ENCODE data around the gene PTPN1. TPM values are rescaled to one million over a fixed set of nuclear protein-coding genes. Genes with fewer than 3 reads are reported as not detected.

PTPN1 gene
- total RNA-seq, 1 donor from 2014 or later: 78.2 TPM

DNA sequence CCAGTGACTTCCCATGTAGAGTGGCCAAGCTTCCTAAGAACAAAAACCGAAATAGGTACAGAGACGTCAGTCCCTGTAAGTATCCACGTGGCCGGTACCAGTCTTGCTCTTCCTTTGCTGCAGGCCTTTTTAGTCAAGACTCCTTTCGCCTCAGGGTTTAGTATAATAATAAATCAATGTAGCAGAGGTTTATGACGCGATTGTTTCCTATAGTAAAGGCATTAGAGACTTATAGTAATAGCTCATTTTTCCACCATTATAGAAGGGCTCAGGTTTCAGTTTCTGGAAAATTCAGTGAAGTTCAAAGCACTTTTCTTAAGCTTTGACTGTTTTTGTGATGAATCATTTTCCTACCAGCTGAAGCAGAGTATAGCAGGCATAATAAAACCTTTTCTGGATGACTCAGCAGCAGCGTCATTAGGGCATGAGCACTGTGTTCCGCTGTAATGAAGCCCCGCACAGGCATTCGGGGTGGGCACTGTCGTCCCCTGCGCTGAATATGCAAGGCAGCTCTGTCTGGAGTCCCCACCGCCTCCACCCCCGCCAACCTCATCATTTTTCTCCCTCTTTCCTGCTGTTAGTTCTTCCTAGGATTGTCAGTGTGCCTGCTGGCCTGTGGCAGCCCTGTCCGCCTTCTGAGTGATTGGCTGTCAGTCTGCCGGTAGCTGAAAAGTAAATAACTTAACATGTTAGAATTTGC lies 51.3 kb downstream of the PTPN1 start:
- no peaks in the 10 kb centered on the region for H3K9me3 ChIP-seq
- TF ChIP-seq, protein P1, sequence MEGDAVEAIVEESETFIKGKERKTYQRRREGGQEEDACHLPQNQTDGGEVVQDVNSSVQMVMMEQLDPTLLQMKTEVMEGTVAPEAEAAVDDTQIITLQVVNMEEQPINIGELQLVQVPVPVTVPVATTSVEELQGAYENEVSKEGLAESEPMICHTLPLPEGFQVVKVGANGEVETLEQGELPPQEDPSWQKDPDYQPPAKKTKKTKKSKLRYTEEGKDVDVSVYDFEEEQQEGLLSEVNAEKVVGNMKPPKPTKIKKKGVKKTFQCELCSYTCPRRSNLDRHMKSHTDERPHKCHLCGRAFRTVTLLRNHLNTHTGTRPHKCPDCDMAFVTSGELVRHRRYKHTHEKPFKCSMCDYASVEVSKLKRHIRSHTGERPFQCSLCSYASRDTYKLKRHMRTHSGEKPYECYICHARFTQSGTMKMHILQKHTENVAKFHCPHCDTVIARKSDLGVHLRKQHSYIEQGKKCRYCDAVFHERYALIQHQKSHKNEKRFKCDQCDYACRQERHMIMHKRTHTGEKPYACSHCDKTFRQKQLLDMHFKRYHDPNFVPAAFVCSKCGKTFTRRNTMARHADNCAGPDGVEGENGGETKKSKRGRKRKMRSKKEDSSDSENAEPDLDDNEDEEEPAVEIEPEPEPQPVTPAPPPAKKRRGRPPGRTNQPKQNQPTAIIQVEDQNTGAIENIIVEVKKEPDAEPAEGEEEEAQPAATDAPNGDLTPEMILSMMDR (IDR thresholded peaks at IDR 0.05): no peak
- intact Hi-C loops (cut with DNase I): no loop called here
- H3K27ac ChIP-seq: peak overlapping the region; percentile 74
- H3K4me1 ChIP-seq: peaks cover 60% of the 10 kb centered on the region
- DNase-seq: no peak
- no peaks in the 10 kb centered on the region for H3K27me3 ChIP-seq (ENCODE audit: low read depth)
- ATAC-seq: peak; percentile 31 to 46
- H3K4me3 ChIP-seq: no peak overlapping the region
- H3K36me3 ChIP-seq: peaks cover 39% of the 10 kb centered on the region

DNA sequence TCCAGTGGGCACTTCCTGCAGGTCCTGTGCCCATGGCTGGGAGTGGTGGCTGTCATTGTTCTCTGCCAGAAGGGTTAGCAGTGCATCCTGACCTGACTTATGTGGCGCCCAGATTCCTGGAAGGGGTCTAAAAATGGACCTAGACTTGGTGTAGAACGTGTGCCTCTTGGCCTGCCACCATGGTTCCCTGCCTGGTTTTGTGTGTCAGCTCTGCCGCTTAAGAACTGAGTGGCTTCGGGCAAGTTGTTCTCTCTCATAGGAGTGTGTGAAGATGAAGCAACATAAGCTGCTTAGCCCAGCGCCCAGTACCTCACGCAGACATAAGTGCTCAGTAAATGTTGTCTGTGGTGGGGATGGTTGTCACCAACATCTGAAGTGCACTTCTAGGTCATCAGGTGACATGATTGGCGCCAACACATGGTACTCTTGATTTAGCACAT lies 52.1 kb downstream of the PTPN1 start:
- no peak overlapping the region for H3K4me3 ChIP-seq
- intact Hi-C loops (cut with DNase I): no loop called here
- H3K27ac ChIP-seq: peak overlapping the region; percentile 74
- peaks cover 60% of the 10 kb centered on the region for H3K4me1 ChIP-seq
- peak; percentile 67 for DNase-seq
- no peaks in the 10 kb centered on the region for H3K9me3 ChIP-seq
- H3K36me3 ChIP-seq: peaks cover 47% of the 10 kb centered on the region
- H3K27me3 ChIP-seq (ENCODE audit: low read depth): no peaks in the 10 kb centered on the region
- peak; percentile 90 to 91 for ATAC-seq
- TF ChIP-seq, protein P1 (IDR thresholded peaks at IDR 0.05): no peak

DNA sequence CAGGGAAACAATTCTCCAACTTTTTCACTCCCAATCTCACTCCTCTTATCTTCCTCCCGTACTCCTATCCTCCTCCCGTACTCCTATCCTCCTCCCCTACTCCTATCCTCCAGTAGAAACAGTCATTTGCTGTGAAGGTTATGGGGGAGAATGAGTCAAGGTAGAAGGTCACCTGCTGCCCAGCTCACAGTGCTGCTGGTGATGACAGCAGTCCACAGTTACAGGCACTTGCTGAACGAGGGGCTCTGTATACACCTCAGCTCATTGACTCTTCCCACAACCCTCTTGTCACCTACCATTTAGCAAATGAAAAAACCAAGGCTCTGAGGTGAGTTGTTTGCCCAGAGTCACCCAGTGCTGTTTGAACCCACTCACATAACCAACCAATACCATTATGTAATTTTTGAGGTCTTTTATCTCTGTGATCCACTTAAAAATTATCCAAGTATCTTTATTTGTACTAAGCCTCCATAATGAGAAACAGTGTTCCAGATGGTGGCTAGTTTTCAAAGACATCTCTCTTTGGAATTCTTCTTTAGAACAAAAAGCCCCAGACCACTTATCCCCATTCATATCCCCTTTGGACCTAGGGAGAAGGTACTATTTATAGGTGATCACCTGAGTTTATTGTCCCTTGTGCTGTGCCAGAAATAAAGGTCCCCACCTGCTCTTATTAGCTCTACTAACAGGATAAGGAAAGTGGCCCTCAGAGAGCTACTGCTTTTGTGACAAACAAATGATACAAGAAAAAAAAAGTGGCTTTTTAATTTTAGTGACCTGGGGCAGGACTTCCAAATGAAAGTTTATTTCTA lies 53.2 kb downstream of the PTPN1 start:
- intact Hi-C loops (cut with DNase I): no loop called here
- TF ChIP-seq, protein P1 (IDR thresholded peaks at IDR 0.05): no peak
- peak overlapping the region; percentile 74 for H3K27ac ChIP-seq
- H3K27me3 ChIP-seq (ENCODE audit: low read depth): no peaks in the 10 kb centered on the region
- ATAC-seq (peak in 1 of 2 donors; percentile 3), DNase-seq (no peak)
- peaks cover 60% of the 10 kb centered on the region for H3K4me1 ChIP-seq
- H3K9me3 ChIP-seq: no peaks in the 10 kb centered on the region
- no peak overlapping the region for H3K4me3 ChIP-seq
- peaks cover 57% of the 10 kb centered on the region for H3K36me3 ChIP-seq

DNA sequence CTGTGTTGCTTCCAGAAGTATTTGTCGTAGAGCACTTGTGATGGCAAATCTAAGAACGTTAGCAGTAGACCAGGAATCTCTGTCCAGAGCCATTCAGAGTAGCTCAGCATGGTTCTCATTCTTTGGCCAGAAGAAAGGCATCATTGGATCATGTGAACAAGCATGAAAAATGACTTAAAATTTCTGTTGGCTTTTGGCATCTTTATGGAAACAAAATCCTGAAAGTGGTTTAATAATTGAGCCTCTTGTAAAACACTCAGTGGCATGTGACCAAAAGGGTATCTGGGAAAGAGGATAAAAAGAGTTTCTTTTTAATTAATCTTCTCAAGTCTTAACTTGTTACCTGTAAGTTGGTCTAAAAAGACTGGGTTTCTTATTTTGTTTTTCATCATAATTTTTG lies 55.2 kb downstream of the PTPN1 start:
- ATAC-seq: no peak
- H3K4me1 ChIP-seq: peaks cover 57% of the 10 kb centered on the region
- intact Hi-C loops (cut with DNase I): no loop called here
- no peak overlapping the region for H3K4me3 ChIP-seq
- TF ChIP-seq, protein P1 (IDR thresholded peaks at IDR 0.05): no peak
- no peaks in the 10 kb centered on the region for H3K27me3 ChIP-seq (ENCODE audit: low read depth)
- no peaks in the 10 kb centered on the region for H3K9me3 ChIP-seq
- DNase-seq: no peak
- H3K27ac ChIP-seq: peak overlapping the region; percentile 28
- H3K36me3 ChIP-seq: peaks cover 76% of the 10 kb centered on the region

DNA sequence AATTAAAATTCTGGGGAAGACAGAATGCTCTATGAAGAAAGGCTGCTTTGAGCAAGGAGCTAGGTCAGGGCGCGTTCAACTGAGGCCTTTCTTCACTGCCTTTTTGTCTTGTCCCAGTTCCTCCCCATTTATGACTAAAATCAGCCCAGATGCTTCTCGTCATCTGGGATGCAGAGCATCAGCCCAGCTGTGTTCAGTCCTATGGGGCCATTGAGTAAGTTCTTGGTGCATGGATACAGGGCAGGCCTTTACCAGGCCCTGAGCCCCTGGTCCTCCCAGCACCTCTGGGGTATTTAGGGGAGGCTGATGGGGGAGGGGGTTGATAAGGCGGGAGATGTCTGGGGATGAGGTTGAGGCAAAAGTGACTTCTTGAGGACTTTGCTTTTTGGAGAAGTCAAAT lies 55.7 kb downstream of the PTPN1 start:
- intact Hi-C loops (cut with DNase I): no loop called here
- TF ChIP-seq, protein P1 (IDR thresholded peaks at IDR 0.05): no peak
- ATAC-seq (no peak), DNase-seq (no peak)
- Histone ChIP-seq H3K4me1 (peaks cover 53% of the 10 kb centered on the region), H3K27me3 (ENCODE audit: low read depth) (no peaks in the 10 kb centered on the region), H3K36me3 (peaks cover 81% of the 10 kb centered on the region), H3K9me3 (no peaks in the 10 kb centered on the region), H3K27ac (peak overlapping the region; percentile 14), H3K4me3 (no peak overlapping the region)
